Measurements from ENCODE around the gene MINDY4.

MINDY4 gene

DNA sequence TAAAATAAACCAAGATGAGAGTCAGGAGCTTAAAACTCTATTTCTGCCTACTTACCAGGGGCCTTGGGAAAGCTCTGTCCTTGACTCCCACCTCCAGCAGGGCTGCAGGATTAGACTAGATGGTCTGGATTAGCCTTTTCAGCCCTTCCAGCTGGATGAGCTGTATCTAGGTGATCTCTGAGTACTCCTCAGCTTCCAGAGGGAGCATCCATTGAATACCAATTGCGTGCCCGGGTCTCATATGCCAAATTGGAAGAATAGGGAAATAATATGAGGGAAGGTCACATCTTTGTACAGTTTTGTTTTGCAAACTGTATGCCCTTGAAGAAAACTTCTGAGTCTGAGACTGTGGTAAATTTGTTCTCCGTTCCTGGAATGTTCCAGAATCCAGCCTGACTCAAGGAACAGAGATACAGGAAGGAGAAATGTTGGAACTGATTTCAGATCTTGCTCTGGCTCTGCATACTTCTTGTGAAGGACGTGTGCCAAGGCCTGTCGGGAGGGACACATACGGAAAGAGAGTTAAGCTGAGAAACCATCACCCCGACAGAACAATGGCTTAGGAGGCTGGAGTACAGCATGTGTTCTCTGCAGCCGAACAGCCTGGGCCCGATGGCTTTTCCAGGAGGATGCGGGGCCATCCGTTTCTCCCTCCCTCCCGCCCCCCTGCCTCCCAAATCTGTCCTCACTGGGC is 44.9 kb downstream of the MINDY4 start:
- TF ChIP-seq, protein P1, sequence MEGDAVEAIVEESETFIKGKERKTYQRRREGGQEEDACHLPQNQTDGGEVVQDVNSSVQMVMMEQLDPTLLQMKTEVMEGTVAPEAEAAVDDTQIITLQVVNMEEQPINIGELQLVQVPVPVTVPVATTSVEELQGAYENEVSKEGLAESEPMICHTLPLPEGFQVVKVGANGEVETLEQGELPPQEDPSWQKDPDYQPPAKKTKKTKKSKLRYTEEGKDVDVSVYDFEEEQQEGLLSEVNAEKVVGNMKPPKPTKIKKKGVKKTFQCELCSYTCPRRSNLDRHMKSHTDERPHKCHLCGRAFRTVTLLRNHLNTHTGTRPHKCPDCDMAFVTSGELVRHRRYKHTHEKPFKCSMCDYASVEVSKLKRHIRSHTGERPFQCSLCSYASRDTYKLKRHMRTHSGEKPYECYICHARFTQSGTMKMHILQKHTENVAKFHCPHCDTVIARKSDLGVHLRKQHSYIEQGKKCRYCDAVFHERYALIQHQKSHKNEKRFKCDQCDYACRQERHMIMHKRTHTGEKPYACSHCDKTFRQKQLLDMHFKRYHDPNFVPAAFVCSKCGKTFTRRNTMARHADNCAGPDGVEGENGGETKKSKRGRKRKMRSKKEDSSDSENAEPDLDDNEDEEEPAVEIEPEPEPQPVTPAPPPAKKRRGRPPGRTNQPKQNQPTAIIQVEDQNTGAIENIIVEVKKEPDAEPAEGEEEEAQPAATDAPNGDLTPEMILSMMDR (IDR thresholded peaks at IDR 0.05; ENCODE audit: control insufficient read depth, insufficient read depth, low read depth, low read length, missing control alignments), result no peak
- DNase-seq (ENCODE audit: low read depth), result no peak
- H3K4me3 ChIP-seq (ENCODE audit: control insufficient read depth, low read depth, low read length), result no peak overlapping the region

DNA sequence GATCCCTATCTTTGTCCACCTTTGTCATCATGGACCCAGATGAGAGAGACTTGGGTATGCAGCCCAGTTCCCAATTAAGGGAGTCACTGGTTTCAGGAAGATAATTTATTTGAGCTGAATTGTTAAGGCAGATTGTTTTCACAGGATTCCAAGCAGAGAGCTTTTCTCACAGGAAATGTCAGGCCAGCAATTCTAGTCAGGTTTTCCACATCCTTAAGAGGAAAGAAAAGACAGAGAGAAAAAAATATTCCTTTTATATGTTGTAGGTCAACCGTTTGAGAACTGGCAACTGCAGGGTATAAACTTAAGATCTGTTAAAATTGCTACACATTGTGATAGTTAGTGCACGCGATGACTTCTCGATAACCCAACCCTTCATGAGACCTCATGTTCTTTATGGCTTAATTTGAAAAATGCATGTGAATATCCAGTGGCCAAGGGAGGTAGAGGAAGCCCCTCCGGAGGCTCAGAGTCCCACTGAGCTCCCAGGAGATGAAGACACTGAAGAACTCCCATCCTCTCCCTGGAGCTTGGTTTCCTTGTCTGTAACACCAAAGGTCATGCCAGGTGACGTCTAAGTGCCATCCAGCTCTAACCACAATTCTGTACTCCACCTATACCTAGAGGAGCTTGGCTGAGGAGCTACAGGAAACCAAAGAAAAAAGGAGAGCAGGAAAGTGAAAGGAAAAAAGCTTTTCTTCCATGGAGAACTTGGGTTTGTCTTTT is 45.6 kb downstream of the MINDY4 start:
- no peak for DNase-seq (ENCODE audit: low read depth)
- TF ChIP-seq, protein P1 (IDR thresholded peaks at IDR 0.05; ENCODE audit: control insufficient read depth, insufficient read depth, low read depth, low read length, missing control alignments), result no peak
- H3K4me3 ChIP-seq (ENCODE audit: control insufficient read depth, low read depth, low read length), result no peak overlapping the region

DNA sequence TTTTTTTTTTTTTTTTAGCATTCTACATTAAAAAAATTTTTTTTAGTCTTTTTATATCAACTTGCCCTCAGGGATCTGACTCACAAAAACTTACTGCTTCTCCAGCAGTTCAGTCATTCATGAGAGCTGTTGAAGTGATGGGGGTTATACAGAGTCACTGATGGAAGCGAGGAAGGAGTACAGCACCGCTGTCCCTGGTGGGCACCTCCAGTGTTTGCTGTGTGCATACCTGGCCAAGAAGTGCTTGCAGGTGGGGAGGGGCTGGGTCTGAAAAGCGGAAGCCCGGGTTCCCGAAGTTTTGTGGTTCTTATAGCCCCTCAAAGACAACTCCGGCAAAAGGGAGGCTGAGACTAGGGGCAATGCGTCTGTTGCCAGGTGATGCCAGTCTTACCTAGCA is 46.2 kb downstream of the MINDY4 start:
- DNase-seq (ENCODE audit: low read depth), result peak; percentile 34

DNA sequence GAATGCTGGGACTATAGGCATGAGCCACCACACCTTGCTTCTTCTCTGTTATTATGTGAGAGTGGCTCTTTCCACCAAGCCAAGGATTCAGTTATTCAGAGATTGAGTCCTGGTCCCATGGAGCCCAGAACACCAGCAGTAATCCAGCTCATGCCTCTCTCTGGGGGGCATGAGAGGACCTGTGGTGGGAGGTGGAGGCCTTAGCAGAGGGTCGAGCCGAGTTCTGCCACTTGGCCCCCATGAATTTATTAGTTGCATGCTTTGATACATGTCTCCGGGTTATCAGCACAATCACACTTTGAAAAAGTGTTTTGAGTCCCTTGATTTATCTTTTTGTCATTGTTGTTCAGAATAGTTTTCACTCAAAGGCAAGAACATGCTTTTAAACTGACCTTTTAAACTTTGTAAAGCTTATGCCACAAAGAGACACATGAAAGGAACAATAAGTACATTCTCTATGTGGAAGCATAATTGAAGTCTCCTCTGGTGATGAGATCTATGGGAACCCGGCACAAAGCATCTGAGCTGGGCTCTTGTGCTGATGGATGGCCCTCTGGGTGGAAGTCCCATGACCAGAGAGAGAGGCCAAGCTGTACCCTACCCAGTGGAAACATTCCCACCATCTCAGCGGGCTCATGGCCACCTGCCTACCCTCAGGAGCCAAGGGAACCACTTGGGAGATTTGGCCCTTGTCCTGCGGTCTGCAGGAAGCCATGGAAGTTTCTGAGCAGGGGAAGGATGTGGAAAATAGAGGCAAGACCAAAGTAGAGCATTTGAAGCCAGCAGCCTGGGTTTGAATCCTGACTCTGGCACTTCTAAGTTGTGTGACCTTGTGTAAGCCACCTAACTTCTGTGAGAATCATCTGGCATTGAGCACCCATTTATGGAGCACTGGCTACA is 53.9 kb downstream of the MINDY4 start:
- TF ChIP-seq, protein P1 (IDR thresholded peaks at IDR 0.05; ENCODE audit: control insufficient read depth, insufficient read depth, low read depth, low read length, missing control alignments), result no peak
- no peak for DNase-seq (ENCODE audit: low read depth)
- H3K4me3 ChIP-seq (ENCODE audit: control insufficient read depth, low read depth, low read length), result no peak overlapping the region

More for the DNA sequence above, 46.2 kb downstream of the MINDY4 start:
- TF ChIP-seq, protein P1 (IDR thresholded peaks at IDR 0.05; ENCODE audit: control insufficient read depth, insufficient read depth, low read depth, low read length, missing control alignments), result no peak
- H3K4me3 ChIP-seq (ENCODE audit: control insufficient read depth, low read depth, low read length), result no peak overlapping the region

DNA sequence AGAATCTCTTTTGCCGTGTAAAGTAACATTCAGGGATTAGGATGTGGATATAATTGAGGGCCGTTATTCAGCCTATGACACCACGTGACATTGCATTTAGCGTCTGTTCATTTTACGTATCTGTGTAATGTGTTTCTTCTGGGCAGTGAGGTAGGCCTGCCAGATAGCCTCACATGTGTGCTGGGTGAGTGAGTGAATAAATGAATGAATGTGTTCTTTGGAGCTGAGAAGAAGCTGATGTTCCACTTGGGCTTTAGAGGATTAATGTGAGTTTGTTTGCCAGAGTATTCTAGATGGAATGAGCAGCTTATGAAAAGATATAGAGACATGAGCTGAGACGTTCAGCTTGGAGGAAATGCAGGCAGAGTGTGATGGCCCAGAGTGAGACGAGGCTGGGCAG is 55.0 kb downstream of the MINDY4 start:
- TF ChIP-seq, protein P1 (IDR thresholded peaks at IDR 0.05; ENCODE audit: control insufficient read depth, insufficient read depth, low read depth, low read length, missing control alignments), result no peak
- no peak overlapping the region for H3K4me3 ChIP-seq (ENCODE audit: control insufficient read depth, low read depth, low read length)
- DNase-seq (ENCODE audit: low read depth), result no peak

DNA sequence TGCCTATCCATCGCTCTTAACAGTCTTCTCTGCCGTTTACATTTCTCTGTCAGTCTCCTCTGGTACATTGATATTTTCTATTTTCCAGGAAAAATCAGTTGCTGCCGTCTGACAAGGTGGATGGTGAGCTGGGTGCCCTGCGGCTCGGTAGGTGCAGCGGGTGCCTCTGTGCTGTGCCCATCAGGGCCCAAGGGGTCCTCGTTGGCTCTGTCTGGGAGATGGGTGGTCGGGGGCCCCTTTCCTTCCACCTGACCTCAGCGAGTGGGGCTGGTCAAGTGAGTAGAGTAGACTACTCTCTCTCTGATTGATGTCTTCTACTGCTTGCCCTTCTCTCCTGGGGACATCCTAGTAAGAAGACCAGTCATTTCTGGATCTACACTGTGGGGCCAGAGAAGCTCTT is 57.4 kb downstream of the MINDY4 start:
- no peak for DNase-seq (ENCODE audit: low read depth)
- no peak overlapping the region for H3K4me3 ChIP-seq (ENCODE audit: control insufficient read depth, low read depth, low read length)
- TF ChIP-seq, protein P1 (IDR thresholded peaks at IDR 0.05; ENCODE audit: control insufficient read depth, insufficient read depth, low read depth, low read length, missing control alignments), result no peak
